ENCODE data around the gene CRYBB1.

Gene CRYBB1

DNA sequence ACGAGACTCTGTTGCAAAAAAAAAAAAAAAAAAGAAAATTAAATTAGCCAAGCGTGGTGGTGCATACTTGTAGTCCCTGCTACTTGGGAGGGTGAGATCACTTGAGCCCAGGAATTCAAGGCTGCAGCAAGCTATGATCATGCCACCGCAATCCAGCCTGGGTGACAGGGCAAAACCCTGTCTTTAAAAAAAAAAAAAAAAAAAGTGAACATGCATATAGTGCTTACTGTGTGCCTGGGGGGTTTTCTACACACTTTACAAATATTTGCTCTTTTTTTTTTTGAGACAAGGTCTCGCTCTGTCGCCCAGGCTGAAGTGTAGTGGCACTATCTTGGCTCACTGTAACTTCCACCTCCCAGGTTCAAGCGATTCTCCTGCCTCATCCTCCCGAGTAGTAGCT is 40.7 kb downstream of the CRYBB1 start:
- no peak for DNase-seq (ENCODE audit: low read depth in 2 of 2)

DNA sequence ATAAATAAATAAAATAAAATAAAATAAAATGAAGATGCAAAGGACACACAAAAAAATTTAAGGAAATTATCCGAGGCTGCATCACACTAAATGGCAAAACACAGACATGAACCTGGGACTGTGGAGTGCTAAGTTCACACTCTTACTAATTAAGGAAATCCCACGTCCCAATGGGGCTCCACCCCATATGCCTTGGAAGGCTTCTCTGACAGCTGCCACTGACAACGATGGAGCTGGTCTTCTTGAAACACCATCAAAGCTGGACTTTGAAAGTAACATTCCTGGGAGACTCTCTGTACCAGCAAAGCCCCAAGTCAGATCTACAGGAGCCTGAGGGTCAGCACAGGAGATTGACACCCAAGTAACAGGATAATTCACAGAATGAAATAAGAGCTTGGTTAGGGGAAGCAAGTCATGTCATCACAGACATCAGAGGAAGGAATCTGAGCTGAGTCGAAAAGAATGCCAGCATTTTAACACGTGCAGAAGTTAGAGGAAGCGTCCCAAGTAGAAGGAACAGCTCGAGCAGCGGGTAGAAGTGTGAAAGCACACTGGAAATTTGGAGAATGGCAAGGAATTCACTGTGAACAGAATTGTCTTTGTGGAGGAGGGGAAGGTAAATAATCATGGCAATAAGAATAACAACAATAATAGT is 41.7 kb downstream of the CRYBB1 start:
- no peak for DNase-seq (ENCODE audit: low read depth in 2 of 2)

- no peak for DNase-seq (ENCODE audit: low read depth in 2 of 2)
Observed at GRCh38 chr22:26574001-26574723, 43.7 kb downstream of the CRYBB1 start.

DNA sequence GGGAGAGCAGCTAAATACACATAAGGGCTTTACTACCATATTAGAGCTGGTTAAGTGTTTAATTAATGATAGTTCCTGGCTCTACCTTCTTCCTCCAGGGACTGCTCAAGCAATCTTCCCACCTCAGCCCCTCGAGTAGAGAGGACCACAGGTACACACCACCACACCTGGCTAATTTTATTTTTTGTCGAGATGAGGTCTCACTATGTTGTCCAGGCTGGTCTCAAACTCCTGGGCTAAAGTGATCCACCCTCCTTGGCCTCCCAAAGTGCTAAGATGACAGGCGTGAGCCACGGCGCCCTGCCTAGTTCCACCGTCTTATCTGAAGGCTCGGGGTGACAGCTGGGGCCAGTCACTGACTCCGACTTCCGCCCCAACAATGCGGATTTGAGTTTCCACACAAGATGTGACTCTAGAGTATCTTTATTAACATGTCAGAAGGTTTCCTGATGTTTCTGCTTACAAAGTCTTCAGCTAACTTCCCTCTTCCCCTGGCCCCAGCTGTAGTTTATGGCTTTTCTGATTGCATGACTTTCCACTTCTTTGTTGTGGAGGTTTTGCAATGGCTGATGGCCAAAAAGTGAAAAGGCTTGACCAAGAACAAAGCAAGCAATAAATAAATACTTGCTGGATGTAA is 44.7 kb downstream of the CRYBB1 start:
- DNase-seq (ENCODE audit: low read depth in 2 of 2), result no peak

- no peak for DNase-seq (ENCODE audit: low read depth in 2 of 2)
Observed at GRCh38 chr22:26570864-26571525, 46.8 kb downstream of the CRYBB1 start.

- DNase-seq (ENCODE audit: low read depth in 2 of 2), result no peak
Observed at GRCh38 chr22:26570115-26570514, 47.7 kb downstream of the CRYBB1 start.

DNA sequence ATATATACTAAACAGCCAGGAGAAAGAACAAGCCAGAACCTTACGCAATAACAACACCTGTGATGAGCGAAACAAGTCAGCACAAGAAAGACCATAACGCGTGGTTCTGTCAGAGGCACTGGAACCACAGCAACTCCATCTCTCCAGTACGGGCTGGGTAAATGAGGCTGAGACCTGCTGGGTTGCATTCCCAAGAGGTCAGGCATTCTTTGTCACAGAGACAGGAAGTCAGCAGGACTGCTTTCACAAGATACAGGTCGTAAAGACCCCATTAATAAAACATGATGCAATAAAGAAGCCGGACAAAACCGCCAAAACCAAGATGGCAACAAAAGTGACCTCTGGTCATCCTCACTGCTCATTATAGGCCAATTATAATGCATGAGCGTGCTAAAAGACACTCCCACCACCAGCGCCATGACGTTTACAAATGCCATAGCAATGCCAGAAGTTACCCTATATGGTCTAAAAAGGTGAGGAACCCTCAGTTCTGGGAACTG is 49.6 kb downstream of the CRYBB1 start:
- no peak for DNase-seq (ENCODE audit: low read depth in 2 of 2)

DNA sequence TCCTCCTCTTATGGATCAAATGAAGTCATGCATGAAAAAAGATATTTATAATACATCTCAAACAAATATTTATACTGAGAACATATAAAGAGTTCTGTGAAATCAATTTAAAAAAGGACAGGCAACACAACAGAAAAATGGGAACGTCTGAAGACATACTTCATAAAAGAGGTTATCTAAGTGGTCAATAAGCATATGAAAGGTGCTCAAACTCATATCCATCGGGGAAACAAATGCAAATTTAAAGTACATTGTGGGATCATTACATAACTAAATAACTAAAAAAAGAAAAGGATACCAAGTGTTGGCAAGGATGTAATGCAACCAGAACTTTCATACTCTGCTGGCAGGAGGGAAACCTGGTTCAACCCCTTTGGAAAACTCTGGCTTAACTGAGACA is 50.2 kb downstream of the CRYBB1 start:
- no peak for DNase-seq (ENCODE audit: low read depth in 2 of 2)

DNA sequence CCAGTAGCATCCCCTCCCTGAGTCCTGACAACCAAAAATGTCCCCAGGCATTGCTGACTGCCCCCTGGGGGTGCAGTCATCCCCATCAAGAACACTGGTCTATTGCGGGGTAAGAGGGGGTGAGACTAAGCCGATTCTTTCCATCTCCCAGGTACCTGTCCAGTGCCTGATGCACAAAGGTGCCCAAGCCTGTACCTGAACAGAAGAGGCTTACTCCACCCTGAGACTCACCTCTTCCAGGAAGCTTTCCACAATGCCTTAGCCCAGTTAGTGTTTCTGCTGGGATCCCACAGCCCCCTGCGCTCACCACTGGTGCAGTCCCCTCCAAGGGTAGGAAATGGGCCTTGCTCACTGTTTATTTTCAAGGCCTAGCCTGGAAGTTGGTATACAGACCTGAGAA is 50.8 kb downstream of the CRYBB1 start:
- DNase-seq (ENCODE audit: low read depth in 2 of 2), result no peak

GRCh38 chr22:26565889-26566288 is 51.9 kb downstream of the CRYBB1 start:
- no peak for DNase-seq (ENCODE audit: low read depth in 2 of 2)

- no peak for DNase-seq (ENCODE audit: low read depth in 2 of 2)
Observed at GRCh38 chr22:26565181-26565580, 52.6 kb downstream of the CRYBB1 start.

GRCh38 chr22:26564672-26565071 is 53.2 kb downstream of the CRYBB1 start:
- no peak for DNase-seq (ENCODE audit: low read depth in 2 of 2)

DNA sequence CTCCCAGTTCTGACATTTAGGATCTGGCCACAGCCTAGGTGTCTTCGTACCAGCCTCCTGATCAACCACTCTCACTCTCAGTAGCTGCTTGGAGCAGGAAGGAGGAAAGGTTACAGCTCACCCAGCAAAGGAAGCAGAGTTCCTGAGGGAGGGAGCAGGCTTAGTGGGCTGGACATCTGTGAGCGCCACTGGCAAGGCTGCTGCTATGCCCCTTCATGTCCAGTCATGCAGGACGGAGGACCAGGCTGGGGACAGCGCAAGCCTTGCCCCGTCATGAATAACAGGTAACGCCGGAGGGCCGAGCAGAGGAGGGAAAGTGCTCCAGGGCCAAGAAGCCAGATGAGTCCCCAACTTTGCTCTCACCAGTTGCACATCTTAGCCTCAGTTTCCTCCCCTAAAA is 53.6 kb downstream of the CRYBB1 start:
- DNase-seq (ENCODE audit: low read depth in 2 of 2), result no peak

DNA sequence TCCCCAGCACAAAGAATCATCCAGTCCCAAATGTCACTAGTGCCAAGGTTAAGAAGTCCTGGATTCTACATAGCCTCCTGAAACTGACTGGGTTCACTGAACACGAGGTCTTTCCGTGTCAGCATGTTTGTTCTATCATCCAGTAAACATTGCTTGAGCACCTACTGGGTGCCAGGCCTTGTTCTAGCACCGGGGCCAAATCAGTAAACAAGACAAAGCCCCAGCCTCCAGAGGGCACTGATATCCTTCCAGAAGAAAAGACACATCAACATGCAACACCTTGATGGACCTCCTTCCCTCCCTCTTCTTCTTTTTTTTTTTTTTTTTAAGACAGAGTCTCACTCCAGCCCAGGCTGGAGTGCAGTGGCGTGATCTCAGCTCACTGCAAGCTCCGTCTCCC is 54.8 kb downstream of the CRYBB1 start:
- DNase-seq (ENCODE audit: low read depth in 2 of 2), result no peak

- no peak for DNase-seq (ENCODE audit: low read depth in 2 of 2)
Observed at GRCh38 chr22:26561756-26562417, 55.9 kb downstream of the CRYBB1 start.

DNA sequence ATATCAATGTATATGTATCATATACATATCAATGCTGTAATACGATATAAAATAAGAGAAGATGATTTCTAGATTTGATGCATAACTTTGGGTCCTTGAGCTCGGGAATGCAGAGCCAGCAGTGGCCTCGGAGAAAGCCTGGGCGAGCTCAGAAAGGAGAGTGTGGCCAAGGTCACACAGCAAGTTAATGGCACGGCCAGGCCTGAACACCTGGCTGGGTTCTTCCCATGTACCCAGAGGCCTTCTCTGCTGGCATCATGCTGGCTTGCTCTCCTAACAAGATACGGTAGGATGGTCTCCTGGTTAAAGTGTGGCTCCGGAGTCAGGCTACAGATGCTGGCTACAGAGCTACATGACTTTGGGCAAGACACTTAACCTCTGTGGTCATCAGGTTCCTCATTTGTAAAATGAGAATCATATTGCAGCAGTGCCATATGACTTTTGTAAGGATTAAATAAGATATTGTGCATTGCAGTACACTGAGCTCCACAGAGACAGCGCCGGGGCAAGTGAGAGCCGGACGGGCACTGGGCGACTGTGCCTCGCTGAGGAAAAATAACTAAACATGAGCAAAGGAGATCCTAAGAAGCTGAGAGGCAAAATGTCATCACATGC is 57.8 kb downstream of the CRYBB1 start:
- no peak for DNase-seq (ENCODE audit: low read depth in 2 of 2)

- DNase-seq (ENCODE audit: low read depth in 2 of 2), result no peak
Observed at GRCh38 chr22:26558248-26558895, 59.5 kb downstream of the CRYBB1 start.

DNA sequence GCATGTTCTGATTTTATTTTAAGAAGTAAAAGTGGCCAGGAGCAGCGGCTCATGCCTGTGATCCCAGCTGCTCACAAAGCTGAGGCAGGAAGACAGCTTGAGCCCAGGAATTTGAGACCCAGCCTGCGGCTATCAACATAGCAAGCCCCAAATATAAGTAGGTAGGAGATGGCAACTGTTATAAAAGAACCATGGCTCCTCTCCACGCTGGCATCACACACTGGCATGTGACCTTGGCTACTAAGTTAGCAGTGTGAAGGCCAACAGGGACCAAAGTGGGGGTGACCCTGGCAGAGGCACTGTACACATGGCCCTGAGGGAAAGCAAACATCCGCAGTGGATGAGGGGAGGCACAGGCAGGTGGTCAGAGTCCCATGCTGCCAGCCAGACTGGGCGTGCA is 60.9 kb downstream of the CRYBB1 start:
- DNase-seq (ENCODE audit: low read depth in 2 of 2), result no peak

GRCh38 chr22:26555478-26555877 is 62.3 kb downstream of the CRYBB1 start:
- no peak for DNase-seq (ENCODE audit: low read depth in 2 of 2)

- DNase-seq (ENCODE audit: low read depth in 2 of 2), result no peak
Observed at GRCh38 chr22:26554956-26555355, 62.9 kb downstream of the CRYBB1 start.
